ENCODE data around the gene RFWD3. TPM values are rescaled to one million over a fixed set of nuclear protein-coding genes. Genes with fewer than 3 reads are reported as not detected.

RFWD3 gene
- total RNA-seq, 1 donor from 2014 or later: 4.4 TPM

Other genes starting within 250 kb of the RFWD3 start
- gene CLEC18B, start 245.4 kb downstream of the RFWD3 start, total RNA-seq: 0.32 TPM
- gene GLG1, start 59.8 kb downstream of the RFWD3 start, total RNA-seq: 62.4 TPM
- 3.0 TPM for gene MLKL, start 34.0 kb upstream of the RFWD3 start, total RNA-seq
- gene FA2H, start 107.9 kb upstream of the RFWD3 start, total RNA-seq: 0.16 TPM

Measured in Right ventricle myocardium superior (tissue), 1 donor.